HL-60 (cell line): ENCODE measurements around the gene VWA8.

Experiments
- CTCF ChIP-seq: IDR thresholded peaks from one replicate; pipeline ENCODE4 v1.5.1; 2011; ENCODE audit warnings: low read length, control low read depth, inconsistent platforms; ENCODE audit not compliant: insufficient read depth
- GABPA ChIP-seq: IDR thresholded peaks from 2 replicates; pipeline ENCODE4 v1.6.1; 2012; ENCODE audit warnings: low read depth
- POLR2AphosphoS5 ChIP-seq: IDR thresholded peaks from 2 replicates; pipeline ENCODE4 v1.6.1; 2012; ENCODE audit warnings: low read depth
- SPI1 ChIP-seq: IDR thresholded peaks from 2 replicates; pipeline ENCODE4 v1.6.1; 2012; ENCODE audit warnings: low read depth, mild to moderate bottlenecking, borderline replicate concordance

GRCh38 chr13:41548031-41548430, 412.9 kb downstream of the VWA8 start:
- TF ChIP-seq CTCF (no peak), POLR2AphosphoS5 (no peak), SPI1 (no peak), GABPA (no peak)
